ENCODE measurements around the gene ARL4D.
"Not testable (repeated sequence)": the region's sequence is repeated elsewhere in the genome, so short reads cannot be mapped to it uniquely, and the experiment has no call there.

The ARL4D gene

DNA sequence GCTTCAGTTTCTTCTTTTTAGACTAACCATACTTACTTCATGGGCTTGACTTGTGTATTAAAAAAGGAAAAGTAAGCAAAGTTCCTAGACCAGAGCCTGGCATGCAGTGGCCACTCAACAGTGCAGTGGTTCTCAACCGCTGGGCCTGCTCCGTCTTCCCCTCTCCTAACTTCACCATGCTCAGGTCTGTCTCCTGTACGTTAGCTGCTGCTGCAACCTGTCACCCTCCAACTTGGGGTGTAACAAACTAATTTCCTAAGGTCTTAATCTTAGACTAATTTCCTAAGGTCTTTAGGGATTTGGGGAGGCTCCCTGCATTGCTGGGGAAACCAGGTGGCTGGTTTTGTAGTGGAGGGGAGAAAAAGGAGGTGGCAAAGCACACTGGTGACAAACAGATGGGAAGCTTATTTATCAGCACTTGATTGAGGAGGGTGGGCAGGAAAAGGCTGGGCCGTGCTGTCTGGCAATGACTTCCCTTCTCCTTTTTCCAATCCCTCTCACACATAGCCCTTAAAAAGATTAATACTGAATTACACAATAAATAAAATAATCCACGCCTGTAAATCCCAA is 2.2 kb upstream of the ARL4D start:
- no peak for DNase-seq

DNA sequence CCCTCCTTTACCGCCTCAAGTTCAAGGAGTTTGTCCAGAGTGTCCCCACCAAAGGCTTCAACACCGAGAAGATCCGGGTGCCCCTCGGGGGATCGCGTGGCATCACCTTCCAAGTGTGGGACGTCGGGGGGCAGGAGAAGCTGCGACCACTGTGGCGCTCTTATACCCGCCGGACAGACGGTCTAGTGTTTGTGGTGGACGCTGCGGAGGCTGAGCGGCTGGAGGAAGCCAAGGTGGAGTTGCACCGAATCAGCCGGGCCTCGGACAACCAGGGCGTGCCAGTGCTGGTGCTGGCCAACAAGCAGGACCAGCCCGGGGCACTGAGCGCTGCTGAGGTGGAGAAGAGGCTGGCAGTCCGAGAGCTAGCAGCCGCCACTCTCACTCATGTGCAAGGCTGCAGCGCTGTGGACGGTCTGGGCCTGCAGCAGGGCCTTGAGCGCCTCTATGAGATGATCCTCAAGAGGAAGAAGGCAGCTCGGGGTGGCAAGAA is 1.1 kb downstream of the ARL4D start:
- no peak for DNase-seq

DNA sequence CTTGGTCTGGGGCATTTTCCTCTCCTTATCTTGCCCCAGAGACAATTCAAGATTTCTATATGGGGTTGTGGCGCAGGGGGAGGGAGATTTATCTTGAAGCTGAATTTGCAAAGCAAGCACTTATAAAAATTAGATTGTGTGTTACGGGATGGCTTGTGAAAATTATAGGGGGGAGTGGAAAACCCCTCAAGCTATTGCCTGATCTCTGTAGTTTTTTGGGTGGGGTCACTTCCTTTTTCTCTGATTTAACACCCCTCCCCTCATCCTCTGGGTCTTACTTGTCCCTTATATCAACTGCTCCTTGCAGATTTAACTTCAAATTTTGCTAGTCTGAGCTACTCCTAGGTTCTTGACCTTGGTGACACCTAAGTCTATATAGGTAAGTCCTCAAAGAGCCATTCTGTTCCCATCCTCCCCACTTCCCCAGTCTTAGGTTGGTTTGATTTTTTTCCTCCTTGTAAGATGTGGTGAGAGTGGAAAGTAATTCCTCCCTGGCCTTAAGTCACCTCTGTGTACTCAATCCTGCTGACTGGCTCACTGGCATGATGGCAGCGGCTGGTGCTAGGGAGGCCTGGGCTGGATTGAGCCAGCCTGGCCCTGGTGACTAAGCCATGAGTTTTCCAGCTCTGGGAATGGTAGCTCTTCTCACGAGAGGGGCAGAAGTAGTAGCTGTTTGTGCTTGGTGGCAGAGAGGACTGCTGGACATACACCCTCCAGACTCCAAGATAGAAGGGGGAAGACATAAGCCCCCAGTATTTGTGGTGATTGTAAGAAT is 2.3 kb downstream of the ARL4D start:
- no peak for DNase-seq

DNA sequence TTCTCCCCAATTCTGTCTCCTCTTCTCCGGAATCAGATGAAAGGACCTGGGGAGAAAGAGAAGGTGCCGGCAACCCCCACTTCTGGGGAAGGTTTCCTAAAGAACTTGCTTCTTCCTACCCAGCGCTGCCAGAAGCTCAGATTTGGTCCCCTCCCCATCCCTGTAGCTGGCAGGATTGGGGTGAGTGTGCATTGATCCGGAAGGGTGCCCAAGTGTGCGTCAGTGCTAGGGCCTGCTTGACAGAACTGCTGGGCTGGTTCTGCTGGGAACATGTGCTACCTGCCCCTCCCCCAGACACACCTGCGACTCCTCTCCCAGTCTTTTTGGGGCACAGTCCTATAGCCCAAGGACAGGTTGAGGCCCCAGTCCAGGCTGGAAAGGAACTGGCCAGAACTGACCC is 3.3 kb downstream of the ARL4D start:
- no peak for DNase-seq

DNA sequence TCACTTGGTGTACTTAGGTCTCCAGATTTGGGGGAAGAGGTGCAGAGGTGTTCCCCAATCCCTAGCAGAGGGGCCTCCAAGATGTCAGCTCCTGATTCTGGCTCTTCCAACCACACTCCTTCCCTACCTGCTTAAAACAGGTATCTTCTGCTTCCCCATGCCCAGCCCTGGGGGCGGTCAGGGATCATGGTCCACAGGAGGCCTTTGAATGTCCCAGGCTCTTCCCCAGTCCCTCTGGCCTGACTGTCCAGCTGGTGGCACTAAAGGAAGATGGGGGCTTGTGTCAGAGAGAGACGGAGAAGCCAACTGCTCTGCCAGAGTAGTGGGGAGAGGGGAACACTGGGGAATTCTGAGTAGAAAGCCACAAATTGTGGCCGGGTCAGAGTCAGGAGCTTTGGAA is 3.8 kb downstream of the ARL4D start:
- no peak for DNase-seq

DNA sequence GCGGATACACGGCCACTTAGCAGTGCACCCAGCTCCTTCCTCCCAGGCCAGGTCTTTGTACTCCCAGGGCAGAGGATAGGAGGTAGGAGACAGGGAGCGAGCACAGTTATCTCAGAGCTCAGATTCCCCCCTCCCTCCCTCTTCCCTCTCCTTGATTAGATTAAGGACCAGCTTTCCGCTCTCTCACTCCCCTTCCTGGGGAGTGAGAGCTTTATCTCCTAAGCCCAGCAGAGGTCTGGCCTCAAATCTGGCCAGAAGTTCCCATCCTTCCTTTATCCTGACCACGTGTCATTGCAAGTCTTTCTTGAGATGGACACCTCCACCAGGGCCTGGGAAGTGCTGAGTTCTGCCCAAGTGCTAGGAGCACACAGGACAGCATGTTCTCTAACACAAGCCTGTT is 5.1 kb downstream of the ARL4D start:
- no peak for DNase-seq

DNA sequence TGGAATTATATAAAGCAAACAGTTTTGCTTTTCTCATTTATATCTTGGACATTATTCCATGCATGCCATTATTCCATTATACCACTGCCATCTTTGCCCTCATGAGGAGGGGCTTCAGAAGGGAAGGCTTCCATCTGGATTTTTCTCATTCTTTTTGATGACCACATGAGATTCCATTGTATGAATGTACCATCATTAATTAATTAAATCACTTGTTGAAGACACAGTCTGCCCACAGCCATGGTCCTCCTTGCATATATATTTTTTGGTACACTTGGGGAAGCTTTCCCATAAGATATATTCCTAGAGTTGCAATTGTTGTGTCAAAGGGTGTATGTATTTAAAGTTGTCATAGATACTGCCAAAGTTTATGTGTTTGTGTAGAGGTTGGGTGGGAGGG is 7.1 kb downstream of the ARL4D start:
- DNase-seq = no peak

DNA sequence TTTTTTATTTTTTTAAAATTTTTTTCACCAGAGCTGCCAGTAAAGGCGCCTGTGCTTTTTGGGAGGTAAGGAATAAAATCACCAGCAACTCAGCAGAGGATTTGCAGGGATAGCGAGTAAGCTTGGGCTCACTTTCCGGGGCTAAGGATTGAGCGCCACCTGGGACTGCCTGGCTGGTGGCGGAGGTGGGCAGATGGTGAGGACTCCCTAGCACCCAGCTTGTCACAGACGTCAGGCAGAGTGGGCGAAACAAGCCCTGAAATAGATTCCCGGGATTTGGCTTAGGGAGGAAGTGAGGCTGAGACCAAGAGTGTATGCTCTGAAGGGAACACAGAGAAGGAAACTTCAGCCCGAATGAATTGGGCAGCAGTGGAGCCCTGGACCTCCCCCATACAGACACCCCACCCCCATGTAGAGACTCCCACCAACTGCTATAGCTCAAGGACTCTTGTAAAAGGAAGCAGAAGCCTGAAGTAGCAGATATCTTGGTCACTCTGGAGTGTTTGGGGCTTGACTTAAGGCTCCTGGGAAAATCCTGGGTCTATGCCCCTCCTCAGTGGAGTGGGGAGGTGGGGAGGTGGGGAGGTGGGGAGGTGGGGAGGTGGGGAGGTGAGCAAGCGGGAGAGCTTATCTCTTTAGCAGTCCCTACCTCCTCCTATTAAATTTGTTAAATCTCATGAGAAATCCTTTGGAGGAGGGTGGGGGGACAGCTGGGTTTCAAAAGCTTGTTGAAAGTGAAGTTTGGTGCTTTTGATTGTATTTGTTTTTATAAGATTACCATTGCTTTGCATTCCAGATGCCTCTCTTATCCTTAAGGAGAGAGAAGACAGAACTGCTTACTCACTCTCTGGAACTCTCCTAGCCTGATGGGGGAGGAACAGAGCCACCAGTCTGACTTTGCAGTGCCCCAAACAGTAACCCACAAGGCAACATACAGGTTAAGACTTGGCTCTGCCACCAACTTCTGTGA is 8.2 kb downstream of the ARL4D start:
- no peak for DNase-seq

DNA sequence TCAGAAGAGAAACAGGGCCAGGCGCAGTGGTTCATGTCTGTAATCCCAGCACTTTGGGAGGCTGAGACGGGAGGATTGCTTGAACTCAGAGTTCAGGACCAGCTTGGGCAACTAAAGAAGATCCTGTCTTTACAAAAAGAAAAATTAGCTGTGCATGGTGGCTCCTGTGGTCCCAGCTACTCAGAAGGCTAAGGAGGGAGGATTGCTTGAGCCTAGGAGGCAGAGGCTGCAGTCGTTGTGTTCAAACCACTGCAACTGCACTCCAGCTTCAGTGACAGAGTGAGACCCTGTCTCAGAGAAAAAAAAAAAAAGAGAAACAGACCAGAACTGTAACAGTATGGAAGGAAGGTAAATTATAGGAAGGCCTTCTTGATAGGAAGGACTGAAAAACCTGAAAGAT is 10.3 kb downstream of the ARL4D start:
- DNase-seq = no peak

DNA sequence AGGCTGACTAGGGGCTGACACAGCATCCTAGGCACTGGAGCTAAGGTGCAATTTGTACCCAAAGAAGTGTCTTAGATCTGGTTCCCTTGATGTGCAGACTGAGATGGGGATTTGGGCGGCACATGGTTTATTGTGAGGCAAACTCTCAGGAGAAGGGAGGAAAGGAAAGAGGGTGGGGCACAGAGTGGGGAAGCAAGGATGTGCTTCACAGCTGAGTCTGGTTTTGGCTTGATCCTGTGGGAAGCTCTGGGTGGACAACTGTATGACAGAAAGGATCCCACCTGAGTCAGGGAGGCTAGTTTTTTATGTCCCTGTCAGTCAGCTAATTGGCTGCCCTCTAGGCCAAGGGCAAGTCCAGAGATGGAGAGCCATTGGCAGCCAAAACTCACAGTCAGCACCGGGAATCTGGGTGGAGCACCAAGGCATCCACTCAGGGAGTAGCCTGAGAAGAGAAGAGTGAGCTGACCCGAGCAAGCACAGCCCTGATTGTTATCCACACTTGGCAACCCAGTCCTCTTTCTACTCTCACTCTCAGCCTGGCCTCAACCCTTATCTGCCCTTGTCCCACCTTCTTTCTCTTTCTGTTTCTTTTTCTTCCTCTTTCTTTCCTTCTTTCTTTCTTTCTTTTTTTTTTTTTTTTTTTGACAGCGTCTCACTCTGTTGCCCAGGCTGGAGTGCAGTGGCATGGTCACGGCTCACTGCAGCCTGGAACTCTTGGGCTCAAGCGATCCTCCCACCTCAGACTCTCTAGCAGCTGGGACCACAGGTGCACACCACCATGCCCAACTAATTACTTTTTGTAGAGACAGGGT is 12.0 kb downstream of the ARL4D start:
- DNase-seq = no peak

DNA sequence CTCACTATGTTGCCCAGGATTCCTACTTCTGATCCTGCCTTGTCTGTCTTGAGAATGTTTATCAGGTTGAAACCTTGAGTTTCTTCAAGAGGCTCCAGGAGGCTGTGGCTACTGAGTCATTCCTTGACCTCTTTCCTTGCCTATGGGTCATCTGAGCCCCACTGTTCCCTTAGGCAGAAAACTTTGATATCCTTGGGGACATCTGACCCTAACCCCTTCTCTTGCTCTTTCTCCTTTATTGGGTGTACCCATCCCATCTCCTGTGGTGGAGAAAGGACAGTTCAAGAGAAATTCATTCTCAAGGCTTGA is 12.5 kb downstream of the ARL4D start:
- no peak for DNase-seq

DNA sequence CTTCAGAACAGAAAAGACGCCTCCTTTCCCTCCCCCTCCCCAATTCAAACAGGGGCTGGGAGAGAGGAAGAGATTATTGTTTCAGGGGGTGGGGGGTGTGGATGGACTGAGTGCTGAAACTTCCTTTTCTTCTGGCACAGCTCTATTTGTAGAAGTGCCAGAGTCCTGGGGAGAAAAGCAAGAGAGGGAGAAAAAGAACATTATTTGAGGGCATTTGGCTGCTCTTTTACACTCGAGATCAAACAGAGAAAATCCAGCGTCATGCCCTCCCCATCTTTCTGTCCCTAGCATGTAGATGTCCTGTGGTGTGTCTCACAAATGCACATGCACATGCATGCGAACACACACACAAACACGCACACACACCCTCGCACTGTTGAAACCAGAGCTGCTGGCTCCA is 13.0 kb downstream of the ARL4D start:
- no peak for DNase-seq

DNA sequence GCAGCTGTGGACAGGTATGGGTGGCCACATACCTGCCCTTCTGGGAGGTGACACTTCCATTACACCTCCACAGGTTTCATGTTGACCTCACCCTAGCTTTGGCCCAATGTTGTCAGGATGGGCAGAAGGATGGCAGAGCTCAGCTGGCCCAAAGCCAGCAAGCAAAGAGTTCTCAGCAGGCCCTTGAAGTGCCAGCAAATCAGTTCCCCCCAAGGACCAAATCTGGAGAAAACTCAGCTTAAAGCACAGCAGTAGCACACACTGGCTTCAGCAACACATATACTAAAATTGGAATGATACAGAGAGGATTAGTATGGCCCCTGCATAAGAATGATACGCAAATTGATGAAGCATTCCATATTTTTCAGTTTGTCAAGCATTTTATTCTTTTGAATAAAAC is 13.4 kb downstream of the ARL4D start:
- DNase-seq = no peak

DNA sequence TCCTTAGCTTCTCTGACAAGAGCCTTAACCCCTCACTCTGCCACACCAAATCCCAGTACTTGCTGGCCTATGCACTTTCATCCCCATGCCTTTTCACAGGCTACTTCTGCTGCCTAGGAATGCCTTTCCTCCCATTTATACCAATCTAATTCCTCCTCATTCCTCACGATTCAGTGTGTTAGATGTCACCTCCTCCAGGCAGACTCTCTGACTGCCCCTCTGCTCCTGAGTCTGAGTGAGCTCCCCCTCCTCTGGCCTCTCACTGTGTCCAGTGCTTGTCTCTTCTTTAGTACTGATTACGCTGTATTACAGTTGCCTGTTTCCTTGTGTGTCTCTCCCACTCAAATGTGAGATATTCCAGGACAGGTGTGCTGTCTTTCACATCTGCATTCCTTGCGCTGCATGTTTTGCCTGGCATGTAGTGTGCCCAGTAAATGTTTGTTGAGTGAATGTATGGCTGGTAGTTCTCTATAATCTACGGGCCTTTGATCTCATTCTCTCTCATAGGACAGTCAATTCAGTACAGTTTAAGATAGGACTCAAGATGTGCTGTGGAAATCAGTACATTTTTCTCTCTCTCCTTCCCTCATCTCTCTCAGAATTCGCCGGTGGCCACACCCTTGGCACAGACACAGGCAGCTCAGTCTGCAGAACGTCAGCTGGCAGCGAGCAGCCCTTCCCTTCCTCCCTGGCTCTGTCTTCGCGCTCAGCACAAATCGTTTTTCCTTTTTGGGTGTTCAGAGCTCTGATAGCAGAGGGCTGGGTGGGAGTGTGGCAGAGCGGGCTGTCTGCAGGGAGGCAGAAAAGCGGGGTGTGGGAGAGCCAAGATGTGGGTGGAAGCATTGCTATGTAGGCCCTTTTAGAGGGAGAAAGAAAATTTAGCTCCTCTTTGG is 18.5 kb downstream of the ARL4D start:
- DNase-seq = no peak

DNA sequence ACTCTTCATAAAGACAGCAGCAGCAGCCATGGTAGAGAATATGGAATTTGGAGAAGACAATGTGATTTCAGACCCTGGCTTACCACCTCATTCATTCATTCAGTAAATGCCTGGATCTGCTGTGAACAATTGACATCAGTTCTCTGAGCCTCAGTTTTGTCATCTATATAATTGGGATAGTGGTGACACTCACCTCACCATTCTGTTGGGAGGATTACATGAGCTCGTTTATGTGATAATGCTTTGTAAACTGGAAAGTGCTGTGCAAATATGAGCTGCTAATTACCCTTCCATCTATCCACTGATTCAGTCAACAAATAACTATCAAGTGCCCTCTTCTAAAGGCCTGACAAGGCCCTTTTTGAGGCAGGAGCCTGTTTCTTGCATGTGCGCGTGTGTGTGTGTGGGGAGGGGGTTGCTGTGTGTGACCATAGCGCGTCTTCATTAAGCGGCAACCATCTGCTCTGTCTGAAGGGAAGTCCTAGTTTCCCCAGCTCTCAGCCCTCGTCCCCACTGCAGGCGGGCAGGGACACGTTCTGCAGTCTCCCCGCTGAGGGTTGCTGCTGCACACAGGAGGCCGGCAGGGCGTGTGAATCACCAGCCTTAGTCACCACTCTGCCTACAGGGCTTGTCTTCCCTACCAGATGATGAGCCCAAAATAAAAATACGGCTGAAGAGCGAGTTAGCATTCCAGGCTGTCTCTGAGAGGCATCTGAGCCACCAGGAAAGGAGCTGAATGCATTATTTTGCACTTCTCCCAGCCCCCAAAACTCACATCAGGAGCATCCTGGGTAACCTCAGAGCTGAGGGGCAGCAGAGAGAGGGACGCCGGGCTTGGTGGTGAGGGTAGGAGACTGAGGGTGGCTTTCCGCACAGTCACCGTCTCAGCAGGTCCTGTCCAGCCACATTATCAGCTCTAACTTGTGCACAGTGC is 19.9 kb downstream of the ARL4D start:
- no peak for DNase-seq

DNA sequence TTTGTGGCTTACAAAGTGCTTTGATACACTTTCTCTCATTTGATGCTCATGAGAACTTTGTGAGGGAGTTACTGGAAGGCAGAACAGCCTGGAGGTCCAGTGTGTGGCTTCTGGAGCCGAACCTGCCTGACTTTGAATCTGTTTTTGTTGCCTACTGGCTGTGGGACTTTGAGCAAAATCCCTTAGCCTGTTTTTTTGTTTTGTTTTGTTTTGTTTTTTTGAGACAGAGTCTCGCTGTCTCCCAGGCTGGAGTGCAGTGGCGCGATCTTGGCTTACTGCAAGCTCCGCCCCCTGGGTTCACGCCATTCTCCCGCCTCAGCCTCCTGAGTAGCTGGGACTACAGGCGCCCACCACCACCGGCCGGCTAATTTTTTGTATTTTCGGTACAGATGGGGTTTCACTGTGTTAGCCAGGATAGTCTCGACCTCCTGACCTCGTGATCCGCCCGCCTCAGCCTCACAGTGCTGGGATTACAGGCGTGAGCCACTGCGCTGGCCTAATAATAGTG is 20.6 kb downstream of the ARL4D start:
- DNase-seq = not testable (repeated sequence)

DNA sequence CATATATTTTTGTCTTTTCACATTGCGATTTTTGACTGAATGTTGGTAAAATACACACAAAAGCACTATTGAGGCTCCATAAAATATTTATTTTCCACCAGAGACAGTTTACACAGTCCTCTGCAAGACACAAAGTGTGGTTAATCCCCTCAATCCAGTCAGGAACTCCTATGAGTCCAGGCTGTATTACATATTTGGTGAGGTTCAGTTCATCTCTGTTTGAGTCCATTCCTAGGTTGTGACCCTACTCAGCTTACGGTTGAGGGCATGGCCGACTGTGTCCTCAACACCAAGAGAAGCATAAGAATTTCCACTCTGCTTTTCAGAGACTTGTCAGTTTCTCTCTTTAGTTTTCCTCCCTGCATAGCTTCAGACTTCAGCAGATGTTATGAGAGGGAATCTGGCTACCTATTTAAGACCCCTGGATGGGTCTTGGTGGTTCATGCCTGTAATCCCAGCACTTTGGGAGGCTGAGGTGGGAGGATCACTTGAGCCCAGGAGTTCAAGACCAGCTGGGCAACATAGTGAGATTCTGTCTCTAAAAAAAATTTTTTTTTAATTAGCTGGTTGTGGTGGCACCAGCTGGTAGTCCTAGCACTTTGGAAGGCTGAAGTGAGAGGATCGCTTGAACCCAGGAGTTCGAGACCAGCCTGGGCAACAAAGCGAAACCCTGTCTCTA is 25.1 kb downstream of the ARL4D start:
- DNase-seq = no peak

DNA sequence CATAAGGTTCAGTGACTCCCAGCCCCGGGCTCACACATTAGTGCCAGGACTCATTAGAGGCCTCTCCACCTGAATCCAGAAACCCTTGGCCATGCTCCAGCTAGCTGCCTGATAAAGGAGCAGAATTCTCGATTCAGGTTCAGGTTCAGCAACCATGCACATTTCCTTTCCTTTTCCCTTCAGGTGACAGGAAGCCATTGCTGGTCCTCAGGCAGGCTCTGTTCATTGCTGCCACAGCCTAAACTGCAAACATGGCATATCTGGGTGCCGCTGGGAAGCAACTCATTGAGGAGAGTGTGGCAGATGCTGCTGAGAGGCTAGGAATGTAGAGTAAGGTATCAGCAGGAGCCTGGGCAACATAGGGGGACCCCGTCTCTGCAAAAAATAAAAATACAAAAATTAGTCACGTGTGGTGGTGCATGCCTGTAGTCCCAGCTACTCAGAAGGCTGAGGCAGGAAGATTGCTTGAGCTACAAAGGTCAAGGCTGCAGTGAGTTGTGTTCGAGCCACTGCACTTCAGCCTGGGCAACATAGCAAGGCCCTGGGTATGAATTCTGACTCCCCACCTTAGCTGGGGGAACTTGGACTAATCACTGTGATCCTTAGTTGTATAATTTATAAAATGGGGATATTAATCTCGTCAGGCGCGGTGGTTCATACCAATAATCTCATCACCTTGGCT is 28.7 kb downstream of the ARL4D start:
- no peak for DNase-seq

DNA sequence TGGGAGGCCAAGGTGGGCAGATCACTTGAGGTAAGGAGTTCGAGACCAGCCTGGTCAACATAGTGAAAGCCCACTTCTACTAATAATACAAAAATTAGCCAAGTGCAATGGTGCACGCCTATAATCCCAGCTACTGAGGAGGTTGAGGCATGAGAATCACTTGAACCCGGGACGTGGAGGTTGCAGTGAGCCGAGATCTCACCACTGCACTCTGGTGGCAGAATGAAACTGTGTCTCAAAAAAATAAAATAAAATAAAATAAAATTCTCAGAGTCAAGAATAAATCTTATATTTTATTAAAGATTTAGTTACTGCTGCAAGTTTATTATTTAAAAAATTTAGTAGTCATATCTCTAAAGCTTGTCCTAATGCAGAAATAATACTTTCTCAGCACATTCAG is 29.7 kb downstream of the ARL4D start:
- no peak for DNase-seq

Data from activated CD4-positive, alpha-beta T cell treated with anti-CD3 and anti-CD28 coated beads, Interleukin-2, Interleukin-6, amounts not matched to agents 100 ng/mL and 50 ng/mL, durations not matched to agents 16 hours and 8 hours (primary cell).